ENCODE results near the gene CBY2.
"Not testable (repeated sequence)": the region's sequence is repeated elsewhere in the genome, so short reads cannot be mapped to it uniquely, and the experiment has no call there.

Gene CBY2

GRCh38 chr13:45702088-45702487, at the start of gene CBY2:
TSS of gene CBY2 (plus strand) at chr13:45702320. CDS start at chr13:45702391, 71 bp downstream.
- no peak for ATAC-seq

- ATAC-seq: no peak
These were observed 47.3 kb upstream of the CBY2 start for GRCh38 chr13:45654633-45655349.

GRCh38 chr13:45658586-45659235, 43.4 kb upstream of the CBY2 start:
- no peak for ATAC-seq

GRCh38 chr13:45659536-45659935, 42.6 kb upstream of the CBY2 start:
- ATAC-seq: no peak

GRCh38 chr13:45660458-45660857, 41.7 kb upstream of the CBY2 start:
- ATAC-seq: not testable (repeated sequence)

GRCh38 chr13:45662162-45662561, 40.0 kb upstream of the CBY2 start:
- no peak for ATAC-seq

GRCh38 chr13:45662903-45663302, 39.2 kb upstream of the CBY2 start:
- ATAC-seq: not testable (repeated sequence)

GRCh38 chr13:45669626-45670025, 32.5 kb upstream of the CBY2 start:
- ATAC-seq: not testable (repeated sequence)

GRCh38 chr13:45670189-45670885, 31.8 kb upstream of the CBY2 start:
- ATAC-seq: no peak

GRCh38 chr13:45674908-45675307, 27.2 kb upstream of the CBY2 start:
- ATAC-seq: no peak

- ATAC-seq: no peak
These were observed 23.8 kb upstream of the CBY2 start for GRCh38 chr13:45678282-45678681.

- ATAC-seq: no peak
These were observed 21.0 kb upstream of the CBY2 start for GRCh38 chr13:45681113-45681512.

- ATAC-seq: no peak
These were observed 19.6 kb upstream of the CBY2 start for GRCh38 chr13:45682494-45683008.

GRCh38 chr13:45683701-45684100, 18.4 kb upstream of the CBY2 start:
- no peak for ATAC-seq

GRCh38 chr13:45688577-45688976, 13.5 kb upstream of the CBY2 start:
- ATAC-seq: no peak

GRCh38 chr13:45690636-45691035, 11.5 kb upstream of the CBY2 start:
- no peak for ATAC-seq

- ATAC-seq: no peak
These were observed 10.9 kb upstream of the CBY2 start for GRCh38 chr13:45691251-45691650.

GRCh38 chr13:45691667-45692066, 10.5 kb upstream of the CBY2 start:
- ATAC-seq: no peak

GRCh38 chr13:45695198-45695730, 6.9 kb upstream of the CBY2 start:
- peak; percentile 82 for ATAC-seq

- peak in 1 of 2 donors; percentile 11 for ATAC-seq
These were observed 5.4 kb upstream of the CBY2 start for GRCh38 chr13:45696610-45697226.

GRCh38 chr13:45700971-45701900, 884 bp upstream of the CBY2 start:
- peak; percentile 79 to 83 for ATAC-seq
